ENCODE measurements around the gene CHRM2.

CHRM2 gene

GRCh38 chr7:137006293-137006692 lies 137.8 kb downstream of the CHRM2 start:
- Histone ChIP-seq H3F3A (ENCODE audit: control insufficient read depth, insufficient read depth) (no peaks in the 10 kb centered on the region), H3K4me3 (ENCODE audit: low read length) (no peak overlapping the region), H3K4me1 (ENCODE audit: control insufficient read depth, low read length) (no peaks in the 10 kb centered on the region), H3K9me3 (ENCODE audit: control insufficient read depth, insufficient read depth, low read length) (no peaks in the 10 kb centered on the region), H3K27me3 (ENCODE audit: control insufficient read depth, low read length) (no peaks in the 10 kb centered on the region), H3K36me3 (ENCODE audit: control insufficient read depth, low read length) (no peaks in the 10 kb centered on the region), H3K4me2 (ENCODE audit: low read length) (no peak overlapping the region), H3K9me2 (replicated peaks; ENCODE audit: control insufficient read depth, low read length) (no peaks in the 10 kb centered on the region), H4K20me1 (ENCODE audit: control insufficient read depth, insufficient read depth, low read depth, low read length) (no peaks in the 10 kb centered on the region), H3K79me2 (ENCODE audit: control insufficient read depth, low read length) (no peaks in the 10 kb centered on the region), H3K27ac (ENCODE audit: low read depth, low read length) (no peak overlapping the region)
- TF ChIP-seq EZH2phosphoT487 (IDR thresholded peaks at IDR 0.05; ENCODE audit: borderline replicate concordance, low read length), result no peak
- TF ChIP-seq CTCF (IDR thresholded peaks at IDR 0.05; ENCODE audit: low read depth, low read length, poor library complexity, severe bottlenecking), result no peak

- Histone ChIP-seq H3K4me2 (ENCODE audit: low read length) (no peak overlapping the region), H3K27ac (ENCODE audit: low read depth, low read length) (no peak overlapping the region), H4K20me1 (ENCODE audit: control insufficient read depth, insufficient read depth, low read depth, low read length) (no peaks in the 10 kb centered on the region), H3K36me3 (ENCODE audit: control insufficient read depth, low read length) (no peaks in the 10 kb centered on the region), H3K9me2 (replicated peaks; ENCODE audit: control insufficient read depth, low read length) (no peaks in the 10 kb centered on the region), H3K9me3 (ENCODE audit: control insufficient read depth, insufficient read depth, low read length) (no peaks in the 10 kb centered on the region), H3F3A (ENCODE audit: control insufficient read depth, insufficient read depth) (no peaks in the 10 kb centered on the region), H3K4me3 (ENCODE audit: low read length) (no peak overlapping the region), H3K27me3 (ENCODE audit: control insufficient read depth, low read length) (no peaks in the 10 kb centered on the region), H3K79me2 (ENCODE audit: control insufficient read depth, low read length) (no peaks in the 10 kb centered on the region), H3K4me1 (ENCODE audit: control insufficient read depth, low read length) (no peaks in the 10 kb centered on the region)
- TF ChIP-seq EZH2phosphoT487 (IDR thresholded peaks at IDR 0.05; ENCODE audit: borderline replicate concordance, low read length) (no peak), CTCF (IDR thresholded peaks at IDR 0.05; ENCODE audit: low read depth, low read length, poor library complexity, severe bottlenecking) (no peak)
Measured at GRCh38 chr7:137007001-137007694, 138.7 kb downstream of the CHRM2 start.

- H4K20me1 ChIP-seq (ENCODE audit: control insufficient read depth, insufficient read depth, low read depth, low read length), result no peaks in the 10 kb centered on the region
- no peak overlapping the region for H3K4me2 ChIP-seq (ENCODE audit: low read length)
- TF ChIP-seq CTCF (IDR thresholded peaks at IDR 0.05; ENCODE audit: low read depth, low read length, poor library complexity, severe bottlenecking), result no peak
- no peak for TF ChIP-seq EZH2phosphoT487 (IDR thresholded peaks at IDR 0.05; ENCODE audit: borderline replicate concordance, low read length)
- H3K79me2 ChIP-seq (ENCODE audit: control insufficient read depth, low read length), result no peaks in the 10 kb centered on the region
- no peaks in the 10 kb centered on the region for H3K27me3 ChIP-seq (ENCODE audit: control insufficient read depth, low read length)
- H3K4me1 ChIP-seq (ENCODE audit: control insufficient read depth, low read length), result no peaks in the 10 kb centered on the region
- no peaks in the 10 kb centered on the region for H3F3A ChIP-seq (ENCODE audit: control insufficient read depth, insufficient read depth)
- H3K36me3 ChIP-seq (ENCODE audit: control insufficient read depth, low read length), result no peaks in the 10 kb centered on the region
- no peaks in the 10 kb centered on the region for H3K9me3 ChIP-seq (ENCODE audit: control insufficient read depth, insufficient read depth, low read length)
- H3K4me3 ChIP-seq (ENCODE audit: low read length), result no peak overlapping the region
- H3K9me2 ChIP-seq (replicated peaks; ENCODE audit: control insufficient read depth, low read length), result no peaks in the 10 kb centered on the region
- no peak overlapping the region for H3K27ac ChIP-seq (ENCODE audit: low read depth, low read length)
Measured at GRCh38 chr7:137009404-137009803, 141.0 kb downstream of the CHRM2 start.
